Measurements from ENCODE around the gene PTPRG. TPM values are rescaled to one million over a fixed set of nuclear protein-coding genes. Genes with fewer than 3 reads are reported as not detected.

Gene PTPRG
- total RNA-seq, 2 donors from 2014 or later: 0.31 to 1.3 TPM

DNA sequence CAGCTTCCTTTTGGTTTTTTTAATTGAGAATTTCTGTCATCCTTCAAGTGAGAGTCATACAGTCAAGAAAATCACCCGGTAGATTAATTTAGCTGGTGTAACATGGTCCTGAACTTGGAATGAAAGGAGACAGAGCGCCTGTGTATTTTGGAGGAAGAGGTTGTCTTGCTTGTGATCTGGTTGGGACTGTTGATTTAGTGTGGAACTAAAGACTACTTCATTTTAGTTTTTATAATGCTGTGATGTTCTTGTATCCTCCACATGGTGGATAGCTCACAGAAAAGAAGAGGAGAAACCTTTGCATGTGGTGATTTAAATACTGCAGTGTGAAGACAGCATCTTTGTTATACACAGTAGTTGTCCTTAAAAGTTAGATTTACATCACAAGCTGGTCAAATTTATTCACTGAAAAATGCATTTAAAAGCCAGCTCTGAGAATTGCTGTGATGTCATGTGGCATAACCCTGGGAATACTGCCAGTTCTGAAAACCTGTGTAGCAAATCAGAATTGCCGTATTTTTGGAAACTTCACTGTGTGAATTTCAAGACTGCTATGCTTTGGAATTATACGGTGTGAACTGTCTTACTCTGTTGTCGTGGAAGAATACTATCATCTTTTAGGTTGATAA, 268.5 kb downstream of the PTPRG start:
- DNase-seq (no peak), ATAC-seq (replicated peaks in 1 of 2) (no peak)
- H3K36me3 Mint-ChIP-seq (ENCODE audit: insufficient read depth in 2 of 2): no peaks in the 10 kb centered on the region
- H3K4me1 Mint-ChIP-seq (ENCODE audit: low read depth): no peaks in the 10 kb centered on the region
- H3K9me3 Mint-ChIP-seq: peaks cover 0 to 7% of the 10 kb centered on the region in 2 donors
- no peaks in the 10 kb centered on the region for H3K27me3 Mint-ChIP-seq (ENCODE audit: low read depth)
- H3K27ac Mint-ChIP-seq: no peak overlapping the region
- no peak overlapping the region for H3K4me3 Mint-ChIP-seq

DNA sequence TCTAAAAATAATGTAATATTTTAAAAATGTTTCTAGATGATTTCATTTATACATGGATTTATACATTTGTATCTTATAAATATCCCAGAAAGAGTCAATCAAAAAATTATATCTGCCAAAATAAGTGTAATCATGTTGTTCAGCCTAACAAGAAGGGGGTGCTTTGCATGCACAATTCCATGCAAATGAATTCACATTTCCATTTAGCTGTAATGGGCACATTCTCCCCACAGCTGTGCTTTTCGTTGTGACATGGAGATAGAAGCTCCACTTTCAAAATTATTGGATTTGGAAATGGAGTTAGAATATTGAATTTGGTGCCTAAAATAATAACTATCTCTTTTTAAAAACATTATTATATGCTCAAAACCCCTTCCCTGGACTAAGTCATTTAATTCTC, 270.6 kb downstream of the PTPRG start:
- H3K4me3 Mint-ChIP-seq: no peak overlapping the region
- peaks cover 0 to 6% of the 10 kb centered on the region in 2 donors for H3K9me3 Mint-ChIP-seq
- DNase-seq (no peak), ATAC-seq (replicated peaks in 1 of 2) (no peak)
- no peaks in the 10 kb centered on the region for H3K4me1 Mint-ChIP-seq (ENCODE audit: low read depth)
- no peak overlapping the region for H3K27ac Mint-ChIP-seq
- H3K27me3 Mint-ChIP-seq (ENCODE audit: low read depth): no peaks in the 10 kb centered on the region
- H3K36me3 Mint-ChIP-seq (ENCODE audit: insufficient read depth in 2 of 2): peaks cover 0 to 2% of the 10 kb centered on the region in 2 donors

DNA sequence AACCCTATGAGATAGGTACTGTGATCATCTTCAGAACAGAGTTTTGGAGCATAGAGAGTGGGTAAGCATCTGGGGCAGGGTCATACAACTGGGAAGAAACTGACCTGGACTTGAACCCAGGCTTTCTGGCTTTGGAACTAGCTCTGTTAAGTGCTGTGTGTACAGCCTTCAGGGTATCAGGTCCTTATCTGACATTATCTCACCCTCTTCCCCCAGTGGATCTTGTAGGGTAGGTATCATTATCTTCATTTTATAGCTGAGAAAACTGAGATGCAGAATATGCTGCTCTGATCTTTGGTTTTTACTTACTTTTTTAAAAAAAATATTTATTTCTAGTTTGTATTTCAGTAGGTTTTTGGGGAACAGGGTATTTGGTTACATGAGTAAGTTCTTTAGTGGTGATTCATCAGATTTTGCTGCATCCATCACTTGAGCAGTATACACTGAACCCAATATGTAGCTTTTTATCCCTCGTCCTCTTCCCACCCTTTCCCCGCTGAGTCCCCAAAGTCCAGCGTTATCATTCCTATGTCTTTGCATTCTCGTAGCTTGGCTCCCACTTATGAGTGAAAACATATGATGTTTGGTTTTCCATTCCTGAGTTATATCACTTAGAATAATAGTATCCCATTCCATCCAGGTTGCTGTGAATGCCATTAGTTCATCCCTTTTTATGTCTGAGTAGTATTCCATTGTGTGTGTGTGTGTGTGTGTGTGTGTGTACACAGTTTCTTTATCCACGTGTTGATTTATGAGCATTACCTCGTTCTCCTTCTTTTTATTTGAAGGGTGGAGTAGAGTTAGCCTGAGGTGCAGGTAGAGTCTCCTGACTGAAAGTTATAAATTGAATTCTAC, 271.2 kb downstream of the PTPRG start:
- Mint-ChIP-seq H3K36me3 (ENCODE audit: insufficient read depth in 2 of 2) (peaks cover 0 to 2% of the 10 kb centered on the region in 2 donors), H3K4me3 (no peak overlapping the region), H3K27ac (no peak overlapping the region), H3K4me1 (ENCODE audit: low read depth) (no peaks in the 10 kb centered on the region), H3K9me3 (peaks cover 0 to 5% of the 10 kb centered on the region in 2 donors), H3K27me3 (ENCODE audit: low read depth) (no peaks in the 10 kb centered on the region)
- ATAC-seq (replicated peaks in 1 of 2): no peak
- no peak for DNase-seq

DNA sequence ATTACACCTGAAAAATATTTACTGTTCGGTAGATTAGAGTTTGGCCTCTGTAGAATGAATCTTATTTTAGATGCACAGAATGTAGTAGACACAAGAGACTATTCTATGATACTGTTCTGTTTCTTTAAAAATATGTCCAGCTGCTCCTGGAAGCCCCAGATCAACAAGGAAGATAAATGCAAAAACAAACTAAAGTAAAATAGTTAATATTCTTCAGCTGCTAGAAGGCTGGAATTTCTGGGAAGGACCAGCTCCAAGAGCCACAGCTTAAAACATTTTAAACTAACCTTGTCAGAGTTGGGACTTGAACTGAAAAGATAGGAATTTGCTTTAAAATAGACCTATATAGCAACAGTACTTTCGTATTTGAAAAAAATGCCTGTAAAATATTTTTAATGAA, 277.9 kb downstream of the PTPRG start:
- no peak overlapping the region for H3K4me3 Mint-ChIP-seq
- H3K4me1 Mint-ChIP-seq (ENCODE audit: low read depth): no peaks in the 10 kb centered on the region
- DNase-seq (no peak), ATAC-seq (replicated peaks in 1 of 2) (no peak)
- no peak overlapping the region for H3K27ac Mint-ChIP-seq
- H3K36me3 Mint-ChIP-seq (ENCODE audit: insufficient read depth in 2 of 2): peaks cover 0 to 2% of the 10 kb centered on the region in 2 donors
- H3K9me3 Mint-ChIP-seq: no peaks in the 10 kb centered on the region
- no peaks in the 10 kb centered on the region for H3K27me3 Mint-ChIP-seq (ENCODE audit: low read depth)

DNA sequence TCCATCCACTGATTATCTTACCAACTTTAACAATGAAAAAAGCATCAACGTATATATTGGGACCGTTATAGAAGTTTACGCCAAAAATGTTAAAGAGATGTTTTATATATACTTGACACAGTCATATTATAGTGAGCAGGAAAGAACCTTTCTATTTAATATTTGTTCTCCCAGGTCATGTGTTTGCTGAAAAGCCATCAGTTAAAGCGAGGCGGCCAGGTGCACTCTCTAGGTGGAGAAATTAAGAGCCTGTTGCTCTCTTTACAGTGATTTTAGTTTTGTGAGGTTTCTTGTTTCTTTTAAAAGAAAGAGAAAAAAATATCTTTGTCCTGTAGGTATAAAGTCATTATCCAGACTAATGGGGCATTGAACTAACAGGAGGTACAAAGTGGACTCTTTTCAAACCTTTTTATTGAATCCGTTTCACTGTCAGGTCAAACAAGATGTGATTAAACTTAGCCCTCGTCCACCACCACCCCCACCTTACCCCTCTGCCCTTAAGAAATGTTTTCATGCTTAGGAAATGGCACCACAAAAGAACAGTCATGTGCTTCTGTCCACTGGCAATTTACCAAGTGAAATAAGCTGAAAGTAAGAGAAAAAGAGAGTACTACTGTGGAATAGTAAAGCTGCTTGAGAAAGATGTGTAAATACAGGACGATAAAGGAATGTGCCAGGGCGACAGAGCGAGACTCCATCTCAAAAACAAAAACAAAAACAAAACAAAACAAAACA, 279.9 kb downstream of the PTPRG start:
- Mint-ChIP-seq H3K4me1 (ENCODE audit: low read depth) (no peaks in the 10 kb centered on the region), H3K27ac (no peak overlapping the region), H3K9me3 (no peaks in the 10 kb centered on the region)

DNA sequence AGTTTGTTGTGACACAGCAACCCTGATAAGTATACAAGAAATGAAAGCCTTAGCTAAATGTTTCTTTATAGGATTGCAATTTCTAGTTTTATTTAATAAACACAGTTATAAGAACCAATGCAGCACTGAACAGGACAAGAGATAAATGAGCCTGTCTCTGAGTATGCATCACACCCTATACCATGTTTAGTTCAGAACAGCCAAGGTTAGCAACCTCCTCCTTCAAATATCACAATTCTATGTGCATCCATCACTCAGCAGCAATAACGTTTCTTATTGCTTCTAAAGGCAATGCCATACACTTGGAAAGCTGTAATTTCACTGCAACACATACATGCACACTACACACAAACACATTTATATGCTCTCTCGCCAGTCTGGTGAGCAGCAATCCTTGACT, 280.6 kb downstream of the PTPRG start:
- H3K9me3 Mint-ChIP-seq: no peaks in the 10 kb centered on the region
- ATAC-seq (replicated peaks in 1 of 2): no peak
- no peaks in the 10 kb centered on the region for H3K27me3 Mint-ChIP-seq (ENCODE audit: low read depth)
- H3K4me1 Mint-ChIP-seq (ENCODE audit: low read depth): no peaks in the 10 kb centered on the region
- H3K27ac Mint-ChIP-seq: no peak overlapping the region
- no peak for DNase-seq
- no peaks in the 10 kb centered on the region for H3K36me3 Mint-ChIP-seq (ENCODE audit: insufficient read depth in 2 of 2)
- no peak overlapping the region for H3K4me3 Mint-ChIP-seq

More for the DNA sequence above, 279.9 kb downstream of the PTPRG start:
- no peaks in the 10 kb centered on the region for H3K27me3 Mint-ChIP-seq (ENCODE audit: low read depth)
- DNase-seq (no peak), ATAC-seq (replicated peaks in 1 of 2) (no peak)
- no peaks in the 10 kb centered on the region for H3K36me3 Mint-ChIP-seq (ENCODE audit: insufficient read depth in 2 of 2)
- no peak overlapping the region for H3K4me3 Mint-ChIP-seq

DNA sequence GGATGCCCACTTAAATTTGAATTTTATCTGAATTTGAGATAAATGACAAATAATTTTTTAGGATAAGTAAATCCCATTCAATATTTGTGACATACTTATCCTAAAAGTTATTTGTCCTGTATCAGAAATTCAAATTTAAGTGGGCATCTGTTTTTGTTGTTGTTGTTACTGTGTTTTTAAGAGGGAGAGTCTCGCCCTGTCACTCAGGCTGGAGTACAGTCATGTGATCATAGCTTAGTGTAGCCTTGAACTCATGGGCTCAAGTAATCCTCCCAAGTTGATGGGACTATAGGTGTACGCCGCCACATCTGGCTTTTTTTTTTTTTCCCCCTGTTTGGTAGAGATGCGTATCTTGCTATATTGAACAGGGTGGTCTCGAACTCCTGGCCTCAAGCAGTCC, 283.0 kb downstream of the PTPRG start:
- Mint-ChIP-seq H3K4me3 (no peak overlapping the region), H3K27me3 (ENCODE audit: low read depth) (no peaks in the 10 kb centered on the region), H3K9me3 (no peaks in the 10 kb centered on the region), H3K27ac (no peak overlapping the region), H3K4me1 (ENCODE audit: low read depth) (no peaks in the 10 kb centered on the region), H3K36me3 (ENCODE audit: insufficient read depth in 2 of 2) (no peaks in the 10 kb centered on the region)
- DNase-seq (no peak), ATAC-seq (replicated peaks in 1 of 2) (no peak)

DNA sequence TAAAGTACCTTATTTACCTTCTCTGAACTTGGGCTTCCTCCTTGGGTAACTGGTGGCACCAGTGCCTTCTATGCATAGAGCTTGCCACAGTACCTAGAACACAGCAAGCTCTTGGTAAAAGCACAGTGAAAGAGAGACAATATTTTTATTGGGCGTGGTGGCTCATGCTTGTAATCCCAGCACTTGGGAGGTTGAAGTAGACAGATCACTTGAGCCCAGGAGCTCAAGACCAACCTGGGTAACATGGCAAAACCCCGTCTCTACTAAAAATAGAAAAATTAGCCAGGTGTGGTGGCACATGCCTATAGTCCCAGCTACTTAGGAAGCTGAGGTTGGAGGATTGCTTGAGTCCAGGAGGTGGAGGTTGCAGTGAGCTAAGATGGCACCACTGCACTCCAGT, 285.1 kb downstream of the PTPRG start:
- Mint-ChIP-seq H3K27ac (no peak overlapping the region), H3K4me3 (no peak overlapping the region), H3K36me3 (ENCODE audit: insufficient read depth in 2 of 2) (no peaks in the 10 kb centered on the region), H3K4me1 (ENCODE audit: low read depth) (no peaks in the 10 kb centered on the region), H3K27me3 (ENCODE audit: low read depth) (no peaks in the 10 kb centered on the region), H3K9me3 (no peaks in the 10 kb centered on the region)
- ATAC-seq (replicated peaks in 1 of 2) (no peak), DNase-seq (no peak)

DNA sequence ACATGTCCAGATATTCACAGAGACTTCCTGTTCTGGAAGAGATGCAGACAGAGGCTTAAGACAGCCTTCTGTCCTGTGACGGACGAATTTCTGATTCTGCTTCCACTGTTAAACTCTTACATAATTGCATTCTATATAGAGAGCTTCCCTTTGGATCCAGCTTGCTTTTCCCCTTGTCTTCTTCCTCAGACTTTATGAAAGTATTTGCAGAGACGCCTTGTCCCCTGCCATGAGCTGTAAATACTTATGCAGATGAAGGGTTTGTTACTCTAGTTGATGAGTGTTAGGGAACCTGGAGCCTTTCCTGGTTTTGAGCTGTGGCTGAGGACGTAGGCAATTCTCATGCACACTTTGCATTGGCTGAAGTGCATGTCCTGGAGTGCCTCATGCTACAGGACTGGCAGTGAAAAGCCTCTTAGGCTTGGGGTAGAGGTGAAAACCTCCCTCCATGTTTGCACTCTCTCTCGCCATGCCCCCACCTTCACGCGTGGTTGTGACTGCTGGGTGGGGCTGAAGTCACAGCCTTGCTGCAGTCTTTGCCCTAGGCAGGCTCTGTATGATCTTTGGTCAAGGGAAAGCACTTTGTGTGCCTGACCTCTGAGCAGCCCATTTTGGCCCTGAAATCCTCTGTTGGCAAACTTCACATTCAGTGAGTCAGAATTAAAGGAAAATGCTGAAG, 286.6 kb downstream of the PTPRG start:
- no peaks in the 10 kb centered on the region for H3K4me1 Mint-ChIP-seq (ENCODE audit: low read depth)
- DNase-seq (no peak), ATAC-seq (replicated peaks in 1 of 2) (no peak)
- H3K4me3 Mint-ChIP-seq: no peak overlapping the region
- H3K36me3 Mint-ChIP-seq (ENCODE audit: insufficient read depth in 2 of 2): no peaks in the 10 kb centered on the region
- no peak overlapping the region for H3K27ac Mint-ChIP-seq
- H3K9me3 Mint-ChIP-seq: no peaks in the 10 kb centered on the region
- no peaks in the 10 kb centered on the region for H3K27me3 Mint-ChIP-seq (ENCODE audit: low read depth)

DNA sequence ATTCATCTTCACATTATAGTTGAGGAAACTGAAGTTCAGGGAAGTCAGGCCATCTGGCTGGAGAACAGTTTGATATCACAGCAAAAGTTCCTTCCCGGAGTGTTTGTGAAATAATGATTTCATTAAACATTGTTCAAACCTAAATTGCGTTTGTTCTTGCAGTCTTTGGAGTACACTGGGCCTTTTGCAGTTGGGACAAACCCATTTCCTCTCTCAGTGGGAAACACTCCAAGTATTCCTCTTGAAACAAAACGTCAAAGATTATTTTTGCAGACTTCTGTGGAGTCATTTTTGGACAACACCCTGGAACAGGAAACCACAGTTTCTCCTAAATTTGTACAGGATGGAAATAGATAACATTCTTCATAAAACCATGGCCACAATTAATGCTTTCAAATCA, 287.5 kb downstream of the PTPRG start:
- DNase-seq: no peak
- H3K27ac Mint-ChIP-seq: no peak overlapping the region
- no peak overlapping the region for H3K4me3 Mint-ChIP-seq
- H3K27me3 Mint-ChIP-seq (ENCODE audit: low read depth): no peaks in the 10 kb centered on the region
- no peaks in the 10 kb centered on the region for H3K4me1 Mint-ChIP-seq (ENCODE audit: low read depth)
- no peaks in the 10 kb centered on the region for H3K9me3 Mint-ChIP-seq
- no peak for ATAC-seq (replicated peaks in 1 of 2)
- H3K36me3 Mint-ChIP-seq (ENCODE audit: insufficient read depth in 2 of 2): no peaks in the 10 kb centered on the region

DNA sequence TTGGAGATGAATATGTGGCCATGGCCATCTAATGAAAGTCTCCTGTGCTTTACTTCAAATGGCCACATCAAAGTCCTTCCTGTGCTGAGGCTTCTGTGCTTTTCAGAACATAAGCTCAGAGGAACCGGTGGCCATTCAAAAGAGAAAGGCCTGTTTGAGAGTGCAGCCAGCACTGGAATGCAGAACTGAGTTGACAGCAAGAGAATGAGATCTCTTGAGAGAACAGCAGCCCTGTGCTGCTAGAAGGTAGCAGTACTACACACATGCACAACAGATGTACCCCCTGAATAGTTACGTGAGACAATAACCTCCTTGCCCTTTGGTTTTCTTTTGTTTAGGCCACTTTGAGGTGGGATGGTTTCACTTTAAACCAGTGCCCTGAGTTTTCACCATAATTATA, 292.5 kb downstream of the PTPRG start:
- DNase-seq: no peak
- ATAC-seq (replicated peaks in 1 of 2): no peak
- H3K4me1 Mint-ChIP-seq (ENCODE audit: low read depth): no peaks in the 10 kb centered on the region
- no peaks in the 10 kb centered on the region for H3K9me3 Mint-ChIP-seq
- no peaks in the 10 kb centered on the region for H3K27me3 Mint-ChIP-seq (ENCODE audit: low read depth)
- no peaks in the 10 kb centered on the region for H3K36me3 Mint-ChIP-seq (ENCODE audit: insufficient read depth in 2 of 2)
- no peak overlapping the region for H3K4me3 Mint-ChIP-seq
- H3K27ac Mint-ChIP-seq: no peak overlapping the region

DNA sequence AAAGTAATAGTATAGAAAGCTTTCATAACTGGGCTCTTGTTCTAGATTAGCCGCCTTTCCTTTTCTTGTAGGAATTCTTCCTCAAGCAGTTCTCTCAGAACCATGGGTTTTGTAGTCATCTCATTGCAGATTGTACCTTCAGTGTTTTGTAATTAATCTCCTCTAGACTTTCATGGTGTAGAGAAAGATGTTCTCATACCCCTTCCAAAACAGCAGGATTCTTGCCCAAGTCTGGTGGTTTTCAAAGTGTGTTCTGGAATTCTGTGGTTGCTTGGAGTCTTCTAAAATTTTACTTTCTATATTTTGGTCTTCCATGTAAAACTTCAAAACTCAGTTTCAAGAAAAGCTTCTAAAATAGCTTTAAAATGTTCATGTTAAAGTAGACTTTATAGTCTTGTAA, 293.8 kb downstream of the PTPRG start:
- ATAC-seq (replicated peaks in 1 of 2) (no peak), DNase-seq (no peak)
- H3K9me3 Mint-ChIP-seq: no peaks in the 10 kb centered on the region
- no peak overlapping the region for H3K4me3 Mint-ChIP-seq
- no peaks in the 10 kb centered on the region for H3K36me3 Mint-ChIP-seq (ENCODE audit: insufficient read depth in 2 of 2)
- H3K27me3 Mint-ChIP-seq (ENCODE audit: low read depth): no peaks in the 10 kb centered on the region
- no peak overlapping the region for H3K27ac Mint-ChIP-seq
- no peaks in the 10 kb centered on the region for H3K4me1 Mint-ChIP-seq (ENCODE audit: low read depth)

DNA sequence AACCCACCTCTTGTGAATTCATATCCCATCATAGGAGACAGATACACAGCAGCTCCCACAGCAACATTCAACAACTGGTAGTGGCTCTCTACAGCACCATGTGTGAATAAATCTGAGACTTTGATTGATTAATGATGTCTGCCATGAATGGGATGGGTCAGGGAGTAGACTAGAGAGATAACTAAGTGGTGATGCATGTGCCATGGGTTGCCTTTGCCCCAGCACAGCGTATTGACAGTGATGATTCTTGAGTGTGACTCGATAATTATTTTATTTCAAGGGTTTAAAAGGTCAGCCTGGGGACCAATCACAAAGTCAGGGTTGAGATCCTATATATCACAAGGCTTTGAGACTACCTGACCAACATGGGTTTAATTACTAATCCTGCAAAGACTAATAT, 295.9 kb downstream of the PTPRG start:
- no peaks in the 10 kb centered on the region for H3K27me3 Mint-ChIP-seq (ENCODE audit: low read depth)
- DNase-seq: no peak
- no peak for ATAC-seq (replicated peaks in 1 of 2)
- no peaks in the 10 kb centered on the region for H3K9me3 Mint-ChIP-seq
- no peaks in the 10 kb centered on the region for H3K4me1 Mint-ChIP-seq (ENCODE audit: low read depth)
- no peak overlapping the region for H3K27ac Mint-ChIP-seq
- H3K4me3 Mint-ChIP-seq: no peak overlapping the region
- no peaks in the 10 kb centered on the region for H3K36me3 Mint-ChIP-seq (ENCODE audit: insufficient read depth in 2 of 2)

All from activated T-cell treated with anti-CD3 and anti-CD28 coated beads, Interleukin-2, amount 50 U/mL, for 72 hours (primary cell).